Hepatocyte (in vitro differentiated cells): ENCODE results near the gene HSF5. TPM values are rescaled to one million over a fixed set of nuclear protein-coding genes. Genes with fewer than 3 reads are reported as not detected.

Source experiments
- DNase-seq: peaks from one replicate; pipeline ENCODE4 v3.0.0-alpha.2; 2016; ENCODE audit warnings: low spot score
- H2AFZ ChIP-seq: fragments of 200-600 bp; sonication (generic); 2 replicates; pipeline ENCODE4 v1.6.0; 2016; ENCODE audit warnings: antibody characterized with exemption, mild to moderate bottlenecking
- H3K27ac ChIP-seq: fragments of 200-600 bp; sonication (generic); 2 replicates; pipeline ENCODE4 v1.5.1; 2016; ENCODE audit warnings: mild to moderate bottlenecking
- H3K27me3 ChIP-seq: fragments of 200-600 bp; sonication (generic); 2 replicates; pipeline ENCODE4 v1.6.1; 2016
- H3K36me3 ChIP-seq: fragments of 200-600 bp; sonication (generic); replicated peaks from 2 replicates; pipeline ENCODE4 v1.5.1; 2016; ENCODE audit warnings: low read depth; ENCODE audit not compliant: insufficient read depth
- H3K4me1 ChIP-seq: fragments of 200-600 bp; sonication (generic); 2 replicates; pipeline ENCODE4 v1.5.1; 2016; ENCODE audit warnings: mild to moderate bottlenecking, moderate library complexity; ENCODE audit not compliant: insufficient read depth
- H3K4me2 ChIP-seq: fragments of 200-600 bp; sonication (generic); 2 replicates; pipeline ENCODE4 v1.6.0; 2016
- H3K4me3 ChIP-seq: fragments of 200-600 bp; sonication (generic); 2 replicates; pipeline ENCODE4 v1.5.1; 2016; ENCODE audit warnings: mild to moderate bottlenecking
- H3K79me2 ChIP-seq: fragments of 200-600 bp; sonication (generic); 2 replicates; pipeline ENCODE4 v1.6.0; 2017; ENCODE audit warnings: mild to moderate bottlenecking
- H3K9me2 ChIP-seq: fragments of 200-600 bp; sonication (generic); replicated peaks from 2 replicates; pipeline ENCODE4 v1.6.0; 2017; ENCODE audit warnings: mild to moderate bottlenecking; ENCODE audit not compliant: insufficient read depth
- H3K9me3 ChIP-seq: fragments of 200-600 bp; sonication (generic); 2 replicates; pipeline ENCODE4 v1.5.1; 2016; ENCODE audit warnings: low read depth, mild to moderate bottlenecking
- H4K20me1 ChIP-seq: fragments of 200-600 bp; sonication (generic); 2 replicates; pipeline ENCODE4 v1.6.0; 2016; ENCODE audit warnings: mild to moderate bottlenecking; ENCODE audit not compliant: insufficient read depth, poor library complexity, severe bottlenecking
- CTCF ChIP-seq: fragments of 200-600 bp; sonication (generic); IDR thresholded peaks from 2 replicates; pipeline ENCODE4 v1.5.1; 2016; ENCODE audit warnings: antibody characterized with exemption, mild to moderate bottlenecking; ENCODE audit not compliant: poor library complexity
- EZH2 ChIP-seq: fragments of 200-600 bp; sonication (generic); IDR thresholded peaks from 2 replicates; pipeline ENCODE4 v1.6.1; 2016; ENCODE audit warnings: antibody characterized with exemption, mild to moderate bottlenecking, borderline replicate concordance
- EZH2phosphoT487 ChIP-seq: fragments of 200-600 bp; sonication (generic); IDR thresholded peaks from one replicate; pipeline ENCODE4 v1.6.1; 2018; ENCODE audit warnings: antibody characterized with exemption, mild to moderate bottlenecking, low read depth, moderate library complexity; ENCODE audit not compliant: unreplicated experiment, severe bottlenecking
- WGBS: methylation state at CpG from one replicate; pipeline ENCODE4 v1.1.6; 2016; ENCODE audit warnings: low lambda C conversion rate; ENCODE audit errors: missing lambda C conversion rate; 5-methylcytosine and 5-hydroxymethylcytosine counted together
- polyA plus RNA-seq: library from polyadenylated mRNA; unstranded; fragments of >200 nt; fragmentation: Nextera tagmentation; extraction: Ambion mirVana; gene quantifications from 2 replicates; pipeline ENCODE4 v1.2.1, GENCODE V29; 2016
- total RNA-seq: library from RNA; depleted of rRNA; stranded (reverse); fragments of >200 nt; gene quantifications from 2 replicates; pipeline ENCODE4 v1.2.3, GENCODE V29; 2014

Gene HSF5
- total and polyA plus RNA-seq, 2 experiments from 2014 or later = 0.03 TPM; not detected in 1

- Histone ChIP-seq H3K4me1 (peaks cover 3% of the 10 kb centered on the region), H3K36me3 (no peaks in the 10 kb centered on the region), H3K79me2 (no peaks in the 10 kb centered on the region), H3K27ac (no peak overlapping the region), H3K27me3 (no peaks in the 10 kb centered on the region), H3K9me2 (no peaks in the 10 kb centered on the region), H3K4me3 (no peak overlapping the region), H3K9me3 (no peaks in the 10 kb centered on the region), H2AFZ (no peak overlapping the region), H3K4me2 (no peak overlapping the region), H4K20me1 (no peaks in the 10 kb centered on the region)
- WGBS = 96% methylated on average over 7 of the region's 7 CpGs
- no peak for TF ChIP-seq EZH2
- no peak for TF ChIP-seq EZH2phosphoT487
- no peak for TF ChIP-seq CTCF
- no peak for DNase-seq
These were observed 13.2 kb upstream of the HSF5 start for GRCh38 chr17:58501451-58501850.

DNA sequence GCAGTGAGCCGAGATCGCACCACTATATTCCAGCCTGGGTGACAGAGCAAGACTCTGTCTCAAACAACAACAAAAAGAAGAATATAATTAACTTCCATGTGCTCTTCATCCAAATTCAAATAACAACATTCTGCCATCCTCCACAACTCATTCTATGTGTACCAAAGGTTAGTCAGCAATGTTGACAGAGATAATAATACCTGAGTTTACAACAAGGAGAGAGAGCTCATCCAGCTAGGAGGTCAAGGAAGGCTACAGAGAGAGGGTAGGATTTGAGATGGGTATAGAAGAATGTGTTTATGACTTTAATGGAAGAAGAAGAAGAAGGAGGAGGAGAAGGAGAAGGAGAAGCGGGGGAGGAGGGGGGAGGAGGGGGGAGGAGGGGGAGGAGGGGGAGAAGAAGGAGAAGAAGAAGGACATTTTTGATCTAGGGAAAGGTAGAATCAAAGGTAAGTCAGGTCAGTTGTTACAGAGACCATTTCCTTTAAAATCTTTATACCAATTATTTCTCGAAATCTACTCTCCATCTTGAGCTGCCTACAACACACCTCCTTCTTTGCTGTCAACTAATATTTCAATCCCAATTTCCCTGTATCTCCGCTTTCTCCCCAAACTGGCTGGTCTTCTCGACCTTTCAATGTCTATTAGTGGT is 10.1 kb upstream of the HSF5 start:
- Histone ChIP-seq H3K4me1 (peaks cover 3% of the 10 kb centered on the region), H3K27ac (no peak overlapping the region), H3K9me2 (no peaks in the 10 kb centered on the region), H3K4me2 (no peak overlapping the region), H4K20me1 (no peaks in the 10 kb centered on the region), H3K9me3 (no peaks in the 10 kb centered on the region), H3K27me3 (no peaks in the 10 kb centered on the region), H3K36me3 (no peaks in the 10 kb centered on the region), H3K79me2 (no peaks in the 10 kb centered on the region), H2AFZ (no peak overlapping the region), H3K4me3 (no peak overlapping the region)
- 78% methylated on average over 6 of the region's 6 CpGs for WGBS
- TF ChIP-seq EZH2phosphoT487 = no peak
- DNase-seq = no peak

DNA sequence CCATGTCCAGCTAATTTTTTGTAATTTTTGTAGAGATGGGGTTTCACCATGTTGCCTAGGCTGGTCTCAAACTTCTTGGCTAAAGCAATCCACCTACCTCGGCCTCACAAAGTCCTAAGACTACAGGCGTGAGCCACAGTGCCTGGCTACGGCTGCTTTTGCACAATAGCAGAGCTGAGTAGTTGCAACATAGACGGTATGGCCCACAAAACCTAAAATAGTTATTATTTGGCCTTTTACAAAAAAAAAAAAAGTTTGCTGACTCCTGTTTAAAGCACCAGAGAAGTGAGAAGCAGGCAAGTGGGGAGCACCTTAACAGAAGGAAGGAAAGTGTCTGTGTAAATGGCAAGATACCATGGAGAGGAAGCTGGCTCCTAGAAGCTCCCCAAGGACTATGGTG is 5.3 kb upstream of the HSF5 start:
- Histone ChIP-seq H3K27ac (no peak overlapping the region), H3K4me2 (no peak overlapping the region), H3K4me3 (no peak overlapping the region), H2AFZ (no peak overlapping the region), H4K20me1 (no peaks in the 10 kb centered on the region), H3K36me3 (no peaks in the 10 kb centered on the region), H3K4me1 (no peaks in the 10 kb centered on the region), H3K9me3 (no peaks in the 10 kb centered on the region), H3K9me2 (no peaks in the 10 kb centered on the region), H3K79me2 (no peaks in the 10 kb centered on the region), H3K27me3 (no peaks in the 10 kb centered on the region)
- 100% methylated on average over 4 of the region's 4 CpGs for WGBS
- no peak for TF ChIP-seq CTCF
- no peak for TF ChIP-seq EZH2phosphoT487
- no peak for TF ChIP-seq EZH2
- no peak for DNase-seq

- Histone ChIP-seq H3K79me2 (no peaks in the 10 kb centered on the region), H3K4me1 (no peaks in the 10 kb centered on the region), H3K27ac (no peak overlapping the region), H3K9me3 (no peaks in the 10 kb centered on the region), H2AFZ (no peak overlapping the region), H3K4me2 (no peak overlapping the region), H3K27me3 (no peaks in the 10 kb centered on the region), H4K20me1 (no peaks in the 10 kb centered on the region), H3K36me3 (no peaks in the 10 kb centered on the region), H3K9me2 (no peaks in the 10 kb centered on the region), H3K4me3 (no peak overlapping the region)
- 93% methylated on average over 11 of the region's 11 CpGs for WGBS
- no peak for DNase-seq
- TF ChIP-seq CTCF (no peak), EZH2phosphoT487 (no peak), EZH2 (no peak)
These were observed 4.3 kb upstream of the HSF5 start for GRCh38 chr17:58492238-58493121.
